Endodermal cell (in vitro differentiated cells): ENCODE measurements around the gene ATP1B1. TPM values are rescaled to one million over a fixed set of nuclear protein-coding genes. Genes with fewer than 3 reads are reported as not detected.

Experiments
- DNase-seq: peaks from one replicate; pipeline ENCODE4 v3.0.0-alpha.2; 2017
- H3K27ac ChIP-seq: 2 replicates; pipeline ENCODE4 v1.5.1; 2013; ENCODE audit warnings: mild to moderate bottlenecking, low read depth, low read length, moderate library complexity
- H3K27me3 ChIP-seq: 2 replicates; pipeline ENCODE4 v1.6.1; 2013; ENCODE audit warnings: mild to moderate bottlenecking, low read length, moderate library complexity; ENCODE audit not compliant: insufficient read depth, control insufficient read depth, poor library complexity, severe bottlenecking
- H3K36me3 ChIP-seq: 2 replicates; pipeline ENCODE4 v1.7.0; 2013; ENCODE audit warnings: mild to moderate bottlenecking, low read length, moderate library complexity; ENCODE audit not compliant: control insufficient read depth, insufficient read depth
- H3K4me1 ChIP-seq: one replicate; pipeline ENCODE4 v1.7.0; 2013; ENCODE audit warnings: low read length; ENCODE audit not compliant: control insufficient read depth, insufficient read depth
- H3K4me3 ChIP-seq: 2 replicates; pipeline ENCODE4 v1.5.1; 2013; ENCODE audit warnings: mild to moderate bottlenecking, low read length, moderate library complexity
- H3K9ac ChIP-seq: 2 replicates; pipeline ENCODE4 v1.6.1; 2013; ENCODE audit warnings: mild to moderate bottlenecking, low read length, moderate library complexity; ENCODE audit not compliant: poor library complexity, severe bottlenecking; ENCODE audit errors: extremely low read depth
- H3K9me3 ChIP-seq: 2 replicates; pipeline ENCODE4 v1.6.1; 2013; ENCODE audit warnings: mild to moderate bottlenecking, low read length, moderate library complexity; ENCODE audit not compliant: control insufficient read depth
- H3K27ac Mint-ChIP-seq: 2 replicates; pipeline ENCODE4 v1.8.0; 2020; ENCODE audit warnings: mixed read lengths
- H3K27me3 Mint-ChIP-seq: 2 replicates; pipeline ENCODE4 v1.8.0; 2021; ENCODE audit warnings: mild to moderate bottlenecking, mixed read lengths; ENCODE audit not compliant: insufficient read depth
- H3K36me3 Mint-ChIP-seq: 2 replicates; pipeline ENCODE4 v1.8.0; 2020; ENCODE audit warnings: low read depth, mixed read lengths
- H3K4me1 Mint-ChIP-seq: 2 replicates; pipeline ENCODE4 v1.8.0; 2020; ENCODE audit warnings: mixed read lengths
- H3K4me3 Mint-ChIP-seq: 2 replicates; pipeline ENCODE4 v1.8.0; 2020; ENCODE audit warnings: mild to moderate bottlenecking, moderate library complexity, mixed read lengths
- H3K9me3 Mint-ChIP-seq: 2 replicates; pipeline ENCODE4 v1.8.0; 2020; ENCODE audit warnings: mild to moderate bottlenecking, mixed read lengths
- WGBS, 2 experiments: methylation state at CpG; one replicate each; pipeline versions ENCODE4 v1.1.5 to v1.1.7; 2013; ENCODE audit warnings: missing lambda C conversion rate in 2 of 2, mixed read lengths in 1 of 2; ENCODE audit not compliant: insufficient coverage in 1 of 2, insufficient read length in 1 of 2; 5-methylcytosine and 5-hydroxymethylcytosine counted together
- total RNA-seq, 2 donors: library from RNA; stranded (reverse); fragmentation: NEBNext Ultra II Directional in 1 of 2; extraction: Animal tissue kit (Norgen Biotek cat#: 25700) in 1 of 2; gene quantifications; 2 replicates in 1 of 2; 3 replicates in 1 of 2; pipeline ENCODE4 v1.2.1, GENCODE V29; 2021
- TF ChIP-seq, protein P1 (sequence below): fragments of 200-600 bp; sonication (generic); conservative IDR thresholded peaks from 2 replicates; pipeline ENCODE4 v1.5.0; 2021; ENCODE audit warnings: antibody characterized with exemption, mild to moderate bottlenecking

The ATP1B1 gene
- total RNA-seq, 2 donors from 2014 or later: 49.9 to 56.3 TPM

DNA sequence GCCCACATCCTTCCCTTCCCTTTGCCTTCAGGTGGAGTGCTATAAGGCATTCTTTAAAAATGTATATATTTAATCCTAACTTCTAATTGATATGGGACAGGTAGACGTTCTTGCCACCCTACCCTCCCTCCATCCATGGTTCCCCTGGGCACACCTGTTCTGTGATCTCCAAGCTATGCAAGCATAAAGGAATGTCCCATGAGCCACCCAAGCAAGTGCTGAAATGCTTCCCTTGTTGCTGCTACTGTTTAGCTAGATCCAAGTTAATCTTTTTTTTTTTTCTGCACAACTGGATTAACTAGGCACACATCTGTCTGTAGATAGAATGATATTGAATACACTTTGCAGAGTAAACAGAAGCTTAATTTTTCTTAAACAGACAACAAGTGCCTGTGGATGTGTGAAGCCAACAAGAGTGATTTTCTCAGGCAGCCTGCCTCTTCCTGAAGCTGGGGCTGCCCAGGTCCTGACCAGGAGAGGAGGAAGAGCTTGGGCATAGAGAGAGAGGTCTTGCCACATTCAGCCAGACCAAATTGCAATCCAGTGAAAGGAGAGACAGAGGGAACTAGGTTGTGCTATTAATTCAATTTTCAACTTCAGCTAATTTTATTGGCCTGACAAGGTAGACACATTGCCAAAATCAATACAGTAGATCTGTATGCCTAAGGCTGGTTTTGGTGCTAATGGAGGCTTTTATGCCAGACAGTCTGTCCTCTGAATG, 28.2 kb upstream of the ATP1B1 start:
- H3K36me3 Mint-ChIP-seq: no peaks in the 10 kb centered on the region

GRCh38 chr1:169081503-169082123, 24.9 kb upstream of the ATP1B1 start:
- H3K4me1 ChIP-seq: peaks cover 10% of the 10 kb centered on the region
- no peak overlapping the region for H3K4me3 Mint-ChIP-seq
- no peak overlapping the region for H3K27ac Mint-ChIP-seq
- no peak overlapping the region for H3K27ac ChIP-seq
- no peaks in the 10 kb centered on the region for H3K36me3 Mint-ChIP-seq
- H3K9me3 Mint-ChIP-seq: no peaks in the 10 kb centered on the region
- WGBS, 2 experiments: 94 to 100% methylated on average over 2 to 5 of the region's 5 CpGs
- no peaks in the 10 kb centered on the region for H3K36me3 ChIP-seq
- H3K4me1 Mint-ChIP-seq: peaks cover 17% of the 10 kb centered on the region
- DNase-seq: no peak
- no peaks in the 10 kb centered on the region for H3K9me3 ChIP-seq
- H3K4me3 ChIP-seq: no peak overlapping the region
- no peaks in the 10 kb centered on the region for H3K27me3 ChIP-seq
- no peaks in the 10 kb centered on the region for H3K27me3 Mint-ChIP-seq
- H3K9ac ChIP-seq: no peak overlapping the region
- TF ChIP-seq, protein P1, sequence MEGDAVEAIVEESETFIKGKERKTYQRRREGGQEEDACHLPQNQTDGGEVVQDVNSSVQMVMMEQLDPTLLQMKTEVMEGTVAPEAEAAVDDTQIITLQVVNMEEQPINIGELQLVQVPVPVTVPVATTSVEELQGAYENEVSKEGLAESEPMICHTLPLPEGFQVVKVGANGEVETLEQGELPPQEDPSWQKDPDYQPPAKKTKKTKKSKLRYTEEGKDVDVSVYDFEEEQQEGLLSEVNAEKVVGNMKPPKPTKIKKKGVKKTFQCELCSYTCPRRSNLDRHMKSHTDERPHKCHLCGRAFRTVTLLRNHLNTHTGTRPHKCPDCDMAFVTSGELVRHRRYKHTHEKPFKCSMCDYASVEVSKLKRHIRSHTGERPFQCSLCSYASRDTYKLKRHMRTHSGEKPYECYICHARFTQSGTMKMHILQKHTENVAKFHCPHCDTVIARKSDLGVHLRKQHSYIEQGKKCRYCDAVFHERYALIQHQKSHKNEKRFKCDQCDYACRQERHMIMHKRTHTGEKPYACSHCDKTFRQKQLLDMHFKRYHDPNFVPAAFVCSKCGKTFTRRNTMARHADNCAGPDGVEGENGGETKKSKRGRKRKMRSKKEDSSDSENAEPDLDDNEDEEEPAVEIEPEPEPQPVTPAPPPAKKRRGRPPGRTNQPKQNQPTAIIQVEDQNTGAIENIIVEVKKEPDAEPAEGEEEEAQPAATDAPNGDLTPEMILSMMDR: no peak

More for the DNA sequence above, 28.2 kb upstream of the ATP1B1 start:
- peaks cover 12% of the 10 kb centered on the region for H3K4me1 Mint-ChIP-seq
- no peak overlapping the region for H3K4me3 Mint-ChIP-seq
- no peak for DNase-seq
- H3K27me3 Mint-ChIP-seq: no peaks in the 10 kb centered on the region
- Histone ChIP-seq H3K27ac (no peak overlapping the region), H3K4me1 (no peaks in the 10 kb centered on the region), H3K36me3 (no peaks in the 10 kb centered on the region), H3K27me3 (no peaks in the 10 kb centered on the region), H3K9me3 (no peaks in the 10 kb centered on the region), H3K4me3 (no peak overlapping the region), H3K9ac (no peak overlapping the region)
- no peak overlapping the region for H3K27ac Mint-ChIP-seq
- 92% methylated on average over 1 of the region's 1 CpG; no CpG with 5 or more reads in 1 of the 2 experiments for WGBS, 2 experiments
- TF ChIP-seq, protein P1: no peak
- H3K9me3 Mint-ChIP-seq: no peaks in the 10 kb centered on the region

GRCh38 chr1:169085911-169086310, 20.6 kb upstream of the ATP1B1 start:
- Mint-ChIP-seq H3K27ac (no peak overlapping the region), H3K9me3 (no peaks in the 10 kb centered on the region), H3K4me1 (peaks cover 20% of the 10 kb centered on the region), H3K36me3 (no peaks in the 10 kb centered on the region), H3K4me3 (no peak overlapping the region), H3K27me3 (no peaks in the 10 kb centered on the region)
- DNase-seq: no peak
- H3K27me3 ChIP-seq: no peaks in the 10 kb centered on the region
- H3K4me1 ChIP-seq: peaks cover 16% of the 10 kb centered on the region
- no peak overlapping the region for H3K9ac ChIP-seq
- H3K4me3 ChIP-seq: no peak overlapping the region
- no peaks in the 10 kb centered on the region for H3K9me3 ChIP-seq
- 82 to 100% methylated on average over 2 of the region's 2 CpGs for WGBS, 2 experiments
- H3K27ac ChIP-seq: no peak overlapping the region
- H3K36me3 ChIP-seq: no peaks in the 10 kb centered on the region
- TF ChIP-seq, protein P1: no peak
